NCI-H2171 treated with DMSO at 0.1 percent for 48 hours (cell line): Measurements from ENCODE around the gene IRF1.

Experiments
- DNase-seq: peaks from one replicate; lab custom pipeline; 2025; lab: John Stamatoyannopoulos, UW

IRF1 gene

DNA sequence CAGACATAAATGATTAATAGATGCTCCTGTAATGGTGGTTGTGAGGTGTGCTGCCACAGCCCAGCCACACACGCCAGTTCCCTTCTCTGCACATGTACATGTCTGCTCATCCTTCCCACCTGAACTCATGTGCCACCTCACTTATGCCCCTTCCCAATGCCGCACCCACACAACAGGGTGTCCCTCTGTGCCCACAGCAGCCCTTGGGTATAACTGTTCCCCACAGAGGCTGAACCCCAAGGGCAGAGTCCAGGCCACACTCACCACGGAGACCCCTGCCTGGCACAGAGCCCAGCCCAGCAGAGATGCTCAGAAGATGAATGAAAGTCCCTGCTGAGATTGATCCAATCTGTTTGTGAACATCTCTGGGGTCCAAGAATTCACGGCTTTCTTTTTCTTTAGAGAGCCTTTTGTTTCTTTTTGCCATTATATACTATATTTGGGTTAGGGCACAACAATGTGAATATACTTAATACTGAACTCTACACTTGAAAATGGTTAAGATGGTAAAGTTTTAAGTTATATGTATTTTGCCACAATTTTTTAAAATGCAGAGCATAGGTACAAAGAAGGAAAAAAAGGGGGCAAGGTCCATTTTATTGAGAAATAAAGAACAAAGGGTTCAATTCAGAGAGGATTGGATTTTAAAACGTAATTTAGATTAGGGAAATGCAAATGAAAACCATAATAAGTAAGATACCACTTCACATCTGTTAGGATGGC, 29.6 kb downstream of the IRF1 start:
- no peak for DNase-seq

GRCh38 chr5:132459983-132460838, 30.4 kb downstream of the IRF1 start:
- DNase-seq: peak; percentile 29

DNA sequence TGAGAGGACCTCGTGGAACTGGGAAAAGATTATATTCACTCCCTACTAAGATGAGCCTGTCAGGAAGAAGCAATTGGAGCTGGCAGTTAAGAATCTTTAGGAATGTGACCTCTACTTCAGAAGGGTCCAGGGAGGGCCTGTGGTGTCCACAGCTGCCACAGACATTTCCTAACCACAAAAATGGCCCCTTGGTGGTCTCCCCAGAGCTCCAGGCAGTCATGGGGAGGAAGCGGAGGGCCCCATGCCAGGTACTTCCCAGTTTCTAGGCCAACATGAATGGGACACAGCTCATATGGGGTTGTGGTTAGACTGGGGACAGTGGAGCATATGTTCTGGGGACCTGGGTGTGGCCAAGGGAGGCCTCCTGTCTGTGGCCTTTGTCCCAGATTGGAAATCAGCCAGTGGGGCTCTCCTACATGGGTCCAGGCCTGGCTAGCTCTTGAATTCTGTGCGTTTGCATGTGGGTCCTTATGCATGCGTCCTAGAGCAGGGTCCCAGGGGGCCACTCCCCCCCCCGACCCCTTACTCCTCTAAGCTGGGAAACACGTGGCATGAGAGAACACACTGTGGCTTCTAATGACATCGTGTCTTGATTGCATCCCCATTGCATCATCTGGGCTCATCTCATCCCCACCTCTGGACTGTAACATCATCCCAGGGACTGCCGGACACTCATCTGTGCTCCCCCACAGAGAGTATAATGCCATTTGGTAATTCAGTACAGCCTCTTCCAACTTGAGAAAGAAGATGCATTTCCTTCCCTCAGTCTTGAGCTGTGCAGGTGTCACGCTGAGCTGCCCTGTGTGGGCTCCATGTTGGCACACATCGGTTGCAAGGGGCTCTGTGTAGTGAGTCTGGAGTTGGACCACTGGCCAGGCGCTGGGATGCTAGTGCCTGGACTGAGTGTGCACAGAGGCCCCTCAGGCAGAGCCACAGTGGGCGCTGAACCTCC, 31.3 kb downstream of the IRF1 start:
- DNase-seq: no peak

DNA sequence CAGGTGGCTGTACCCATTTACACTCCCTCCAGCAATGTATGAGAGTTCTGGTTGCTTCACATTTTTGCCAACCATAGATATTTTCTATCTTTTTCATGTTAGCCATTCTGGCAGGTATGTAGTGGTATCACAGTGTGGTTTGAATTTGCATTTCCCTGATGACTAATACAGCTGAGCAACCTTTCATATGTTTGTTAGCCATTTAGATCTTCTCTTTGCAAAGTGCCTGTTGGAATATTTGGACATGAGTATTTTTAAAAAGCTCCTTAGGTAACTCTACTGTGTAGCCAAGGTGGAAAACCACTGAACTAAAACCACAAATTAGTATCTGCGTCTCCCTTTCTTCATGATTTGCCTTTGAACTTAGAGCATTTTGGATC, 31.9 kb downstream of the IRF1 start:
- DNase-seq: no peak

DNA sequence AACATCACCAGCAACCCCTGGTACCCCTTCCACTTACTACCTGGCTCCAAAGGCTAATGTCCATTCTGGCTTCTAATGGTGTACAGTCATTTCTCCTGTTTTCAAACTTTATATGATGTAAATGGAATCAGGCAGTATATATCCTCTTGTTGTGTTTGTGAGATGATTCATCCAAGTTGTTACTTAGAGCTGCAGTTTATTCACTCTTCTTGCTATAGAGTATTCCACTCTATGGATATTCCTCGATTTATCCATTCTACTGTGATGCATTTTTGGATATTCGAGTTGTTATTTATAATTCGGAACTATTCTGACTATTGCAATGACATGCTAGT, 32.4 kb downstream of the IRF1 start:
- no peak for DNase-seq

DNA sequence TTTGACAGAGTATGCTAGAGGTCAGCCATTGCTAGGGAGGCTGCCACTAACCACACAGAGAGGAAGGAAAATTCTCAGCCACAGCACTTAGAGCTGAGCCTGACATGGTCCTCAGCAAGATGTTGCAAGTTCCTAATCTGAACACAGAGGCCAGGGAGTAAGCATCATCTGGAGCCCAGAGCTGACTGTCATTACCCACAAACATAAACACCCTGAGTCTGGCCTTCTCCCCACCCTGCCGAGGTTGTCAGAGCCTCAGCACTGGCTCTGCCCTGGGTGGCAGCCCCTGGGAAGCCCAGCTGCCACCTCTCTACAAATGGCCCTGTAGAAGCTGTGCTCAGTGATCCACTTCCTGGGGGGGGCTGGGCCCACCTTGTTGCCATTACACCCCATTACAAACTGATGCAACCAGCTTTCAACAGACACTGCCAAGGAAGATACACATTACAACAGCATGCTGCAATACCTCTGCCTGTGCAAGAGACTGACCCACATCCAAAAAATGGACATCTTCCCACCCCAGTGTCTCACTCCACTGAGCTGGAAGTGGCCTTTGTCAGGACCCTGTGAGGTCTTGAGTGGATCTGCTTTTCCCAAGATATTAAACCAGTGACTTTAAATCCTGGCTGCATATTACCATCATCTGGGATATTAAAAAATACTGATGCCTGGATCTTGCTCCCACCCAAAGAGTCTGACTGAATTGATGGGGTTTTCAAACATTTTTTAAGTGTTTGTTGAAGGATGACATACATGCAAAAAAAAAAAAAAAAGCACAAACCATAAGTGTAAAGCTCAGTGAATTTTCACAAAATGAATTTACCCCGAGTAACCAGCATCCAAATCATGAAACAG, 33.0 kb downstream of the IRF1 start:
- no peak for DNase-seq

DNA sequence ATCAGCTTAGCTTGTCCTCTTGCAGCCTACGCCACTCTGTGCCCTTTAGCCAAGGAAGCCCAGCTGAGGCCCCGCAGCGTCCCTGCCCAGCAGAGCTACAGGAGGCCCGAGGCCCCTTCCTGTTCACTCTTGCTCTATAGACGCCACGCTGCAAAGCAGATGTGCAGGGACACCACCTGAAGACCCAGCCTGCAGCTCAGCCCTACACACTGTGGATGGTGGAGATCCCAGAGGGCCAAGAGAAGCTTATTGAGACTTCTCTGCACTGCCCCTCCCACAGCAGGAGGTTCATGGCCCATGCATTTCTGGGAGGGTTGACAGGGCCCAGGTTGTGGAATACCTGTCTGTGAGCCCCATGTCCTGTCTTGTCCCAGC, 33.6 kb downstream of the IRF1 start:
- DNase-seq: no peak

DNA sequence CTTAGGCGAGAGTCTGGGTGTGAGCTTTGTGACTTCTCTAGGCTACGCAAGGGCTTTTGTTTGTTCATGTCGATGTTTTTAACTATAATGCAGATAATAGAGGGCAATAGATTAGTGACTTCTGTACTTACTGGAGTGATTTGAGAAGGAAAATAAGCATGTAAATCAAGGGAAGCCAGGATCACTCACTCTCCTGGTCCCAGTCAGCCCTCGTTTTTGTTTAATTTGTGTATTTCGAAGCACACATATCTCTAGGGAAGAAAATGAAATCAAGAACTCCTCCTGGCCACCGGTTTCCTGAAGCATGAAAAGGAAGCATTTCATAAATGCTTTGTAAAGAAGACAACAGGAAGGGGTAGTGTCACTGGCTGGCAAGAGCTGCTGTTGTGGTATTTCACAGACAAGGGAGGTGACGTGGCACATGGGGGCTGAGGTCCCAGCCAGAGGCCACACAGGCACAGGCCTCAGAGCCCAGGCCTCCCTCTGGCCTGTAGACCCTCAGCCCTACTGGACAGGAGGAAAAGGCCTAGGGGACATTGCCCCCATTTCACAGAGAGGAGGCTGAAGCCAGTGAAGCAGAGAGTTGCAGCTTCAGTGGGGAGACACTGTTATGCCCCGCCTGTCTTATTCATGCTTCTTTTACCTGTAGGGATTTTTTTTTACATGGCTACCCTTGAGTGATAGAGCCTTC, 34.1 kb downstream of the IRF1 start:
- no peak for DNase-seq

- DNase-seq: no peak
Measured at GRCh38 chr5:132455614-132456115, 34.9 kb downstream of the IRF1 start.

DNA sequence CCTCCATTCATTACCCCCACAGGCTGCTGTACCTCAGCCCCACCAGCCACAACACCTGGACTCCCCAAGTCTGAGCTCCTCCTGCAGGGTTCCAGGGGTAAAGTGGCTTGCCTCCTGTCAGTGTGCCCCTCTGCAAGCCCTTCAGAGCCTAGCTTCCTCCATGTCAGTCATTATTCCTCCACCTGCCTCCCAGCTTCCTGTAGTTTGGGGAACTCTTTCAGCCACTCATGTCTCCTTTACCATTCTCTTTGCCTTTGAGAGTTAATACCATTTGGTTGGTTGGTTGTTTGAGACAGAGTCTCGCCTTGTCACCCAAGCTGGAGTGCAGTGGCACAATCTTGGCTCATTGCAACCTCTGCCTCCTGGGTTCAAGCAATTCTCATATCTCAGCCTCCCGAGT, 36.2 kb downstream of the IRF1 start:
- DNase-seq: no peak

DNA sequence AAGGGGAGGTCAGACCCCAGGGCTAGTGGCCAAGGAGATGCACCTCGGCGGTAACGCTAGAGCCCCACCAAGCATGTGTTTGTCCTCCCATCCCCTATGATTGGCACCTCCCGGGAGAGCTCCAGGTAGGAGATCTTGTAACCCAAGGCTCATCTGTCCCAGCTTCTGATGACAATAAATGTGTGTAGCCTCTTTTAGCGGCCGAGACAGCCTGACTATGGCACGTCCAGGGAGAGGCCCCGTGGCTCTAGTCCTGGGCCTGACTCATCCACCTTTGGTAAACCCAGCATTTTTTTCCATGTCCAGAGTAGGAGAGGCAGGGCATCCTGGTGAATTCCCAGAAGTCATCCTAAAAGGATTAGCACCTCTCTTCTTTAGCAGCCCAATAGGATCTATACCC, 39.2 kb downstream of the IRF1 start:
- no peak for DNase-seq

GRCh38 chr5:132449060-132449459, 41.5 kb downstream of the IRF1 start:
- no peak for DNase-seq

DNA sequence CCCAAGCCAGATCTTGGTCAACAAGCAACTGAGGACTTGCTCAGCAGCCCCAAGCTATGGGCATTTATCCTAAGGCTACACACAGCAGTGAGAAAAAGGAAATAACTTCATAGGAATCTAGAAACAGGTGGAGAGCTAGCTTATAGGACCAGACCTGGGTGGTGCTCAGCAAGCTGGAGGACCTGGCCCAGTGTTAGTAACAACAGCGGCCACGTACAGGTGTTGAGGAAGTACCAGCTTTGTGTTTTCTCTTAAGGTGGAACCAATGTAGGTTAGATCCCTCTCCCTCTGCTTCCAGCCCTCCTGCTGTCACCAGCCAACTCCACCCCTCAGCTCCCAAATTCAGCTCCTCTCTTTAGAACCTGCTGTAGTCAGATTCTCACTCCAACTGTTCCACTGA, 43.4 kb downstream of the IRF1 start:
- DNase-seq: no peak

DNA sequence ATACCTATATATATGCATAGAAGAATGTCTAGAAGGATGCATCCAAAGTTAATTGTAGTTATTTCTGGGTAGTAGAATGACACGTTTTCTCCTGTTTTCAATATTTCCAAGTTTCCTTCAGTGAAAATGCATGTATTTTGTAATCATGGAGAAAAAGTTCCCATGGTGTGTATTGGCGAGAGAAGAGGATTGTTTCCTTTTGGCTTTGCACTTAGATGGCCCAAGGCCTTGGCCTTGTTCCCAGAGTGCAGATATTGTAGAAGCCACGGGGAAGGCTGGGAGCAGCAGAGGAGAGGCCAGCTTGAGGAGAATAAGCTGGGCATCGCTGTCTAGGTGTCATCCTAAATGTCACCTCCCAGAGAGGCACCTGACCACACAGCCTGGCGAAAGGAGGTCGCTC, 44.0 kb downstream of the IRF1 start:
- no peak for DNase-seq

GRCh38 chr5:132445930-132446329, 44.6 kb downstream of the IRF1 start:
- DNase-seq: no peak

GRCh38 chr5:132445640-132445923, 45.0 kb downstream of the IRF1 start:
- DNase-seq: no peak

- no peak for DNase-seq
Measured at GRCh38 chr5:132444841-132445639, 45.5 kb downstream of the IRF1 start.

GRCh38 chr5:132444061-132444460, 46.5 kb downstream of the IRF1 start:
- DNase-seq: no peak

DNA sequence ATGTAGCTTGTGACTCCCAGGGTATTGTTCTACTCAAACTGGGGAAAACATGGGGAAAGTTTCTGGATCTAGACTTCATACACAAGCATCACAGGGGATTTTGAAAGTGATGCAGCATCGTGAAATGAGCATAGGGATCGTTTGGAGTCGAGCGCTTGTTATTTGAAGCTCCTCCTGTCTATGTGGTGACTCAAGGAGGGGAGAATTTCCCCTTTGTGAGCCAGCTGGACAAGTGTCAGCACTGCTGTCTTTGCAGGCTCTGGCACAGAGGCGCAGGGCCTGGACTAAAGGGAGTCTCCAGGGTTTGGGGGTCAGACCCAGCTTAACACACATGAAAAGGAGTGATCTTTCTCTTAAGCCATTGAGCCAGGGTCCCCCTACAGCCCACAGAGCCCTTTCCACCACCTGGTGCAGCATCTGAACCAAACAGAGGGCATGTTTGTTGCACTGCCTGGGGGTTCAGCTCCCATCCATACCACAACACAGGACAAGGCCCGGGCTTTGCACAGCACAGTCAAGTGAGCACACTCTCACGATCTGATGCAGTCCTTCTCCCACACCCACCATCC, 51.0 kb downstream of the IRF1 start:
- DNase-seq: no peak

DNA sequence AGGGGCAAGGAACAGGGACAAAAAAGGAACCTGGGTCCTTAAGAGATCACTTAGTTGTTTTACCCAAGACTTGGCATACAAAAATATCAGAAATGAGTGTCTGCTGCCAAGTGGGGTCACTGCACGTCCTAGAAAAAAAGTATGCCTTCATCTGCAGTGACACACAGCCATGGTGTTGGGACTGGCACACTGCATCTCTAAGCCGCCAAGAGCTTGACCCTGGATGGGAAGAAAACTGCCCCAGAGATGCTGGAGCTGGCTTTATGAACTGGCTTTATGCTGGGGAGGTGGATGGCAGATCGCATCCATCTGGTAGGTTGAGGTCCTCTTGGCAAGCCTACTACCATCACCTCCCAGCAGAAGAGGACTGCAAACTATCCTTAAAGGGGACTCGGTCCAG, 51.7 kb downstream of the IRF1 start:
- no peak for DNase-seq
